ENCODE results near the gene PNP.

DNA sequence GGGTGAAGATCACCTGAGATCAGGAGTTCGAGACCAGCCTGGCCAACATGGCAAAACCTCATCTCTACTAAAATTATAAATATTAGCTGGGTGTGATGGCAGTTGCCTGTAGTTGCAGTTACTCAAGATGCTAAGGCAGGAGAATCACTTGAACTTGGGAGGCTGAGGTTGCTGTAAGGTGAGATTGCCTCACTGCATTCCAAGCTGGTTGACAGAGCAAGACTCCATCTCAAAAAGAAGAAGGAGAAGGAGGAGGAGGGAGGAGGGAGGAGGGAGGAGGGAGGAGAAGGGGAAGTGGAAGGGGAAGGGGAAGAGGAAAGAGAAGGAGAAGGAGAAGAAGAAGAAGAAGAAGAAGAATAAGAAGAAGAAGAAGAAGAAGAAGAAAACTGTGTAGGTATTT lies 53.1 kb downstream of the PNP start:
- TF ChIP-seq, protein P1, sequence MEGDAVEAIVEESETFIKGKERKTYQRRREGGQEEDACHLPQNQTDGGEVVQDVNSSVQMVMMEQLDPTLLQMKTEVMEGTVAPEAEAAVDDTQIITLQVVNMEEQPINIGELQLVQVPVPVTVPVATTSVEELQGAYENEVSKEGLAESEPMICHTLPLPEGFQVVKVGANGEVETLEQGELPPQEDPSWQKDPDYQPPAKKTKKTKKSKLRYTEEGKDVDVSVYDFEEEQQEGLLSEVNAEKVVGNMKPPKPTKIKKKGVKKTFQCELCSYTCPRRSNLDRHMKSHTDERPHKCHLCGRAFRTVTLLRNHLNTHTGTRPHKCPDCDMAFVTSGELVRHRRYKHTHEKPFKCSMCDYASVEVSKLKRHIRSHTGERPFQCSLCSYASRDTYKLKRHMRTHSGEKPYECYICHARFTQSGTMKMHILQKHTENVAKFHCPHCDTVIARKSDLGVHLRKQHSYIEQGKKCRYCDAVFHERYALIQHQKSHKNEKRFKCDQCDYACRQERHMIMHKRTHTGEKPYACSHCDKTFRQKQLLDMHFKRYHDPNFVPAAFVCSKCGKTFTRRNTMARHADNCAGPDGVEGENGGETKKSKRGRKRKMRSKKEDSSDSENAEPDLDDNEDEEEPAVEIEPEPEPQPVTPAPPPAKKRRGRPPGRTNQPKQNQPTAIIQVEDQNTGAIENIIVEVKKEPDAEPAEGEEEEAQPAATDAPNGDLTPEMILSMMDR (conservative IDR thresholded peaks at IDR 0.05; ENCODE audit: low read depth, low read length), result no peak
- TF ChIP-seq EZH2 (IDR thresholded peaks at IDR 0.05; ENCODE audit: borderline replicate concordance, low read depth, low read length, poor library complexity, severe bottlenecking), result no peak

All from A673 (cell line).